Effector CD8-positive, alpha-beta T cell (primary cell): ENCODE results near the gene OAT.
A peak's percentile ranks its signal among the peaks of the same experiment; 100 is the strongest.
"Not testable (repeated sequence)": the region's sequence is repeated elsewhere in the genome, so short reads cannot be mapped to it uniquely, and the experiment has no call there.

Experiments
- DNase-seq: peaks from one replicate; lab custom pipeline; 2025; lab: John Stamatoyannopoulos, UW

The OAT gene

GRCh38 chr10:124447751-124448466 is 29.2 kb upstream of the OAT start:
- DNase-seq: no peak

DNA sequence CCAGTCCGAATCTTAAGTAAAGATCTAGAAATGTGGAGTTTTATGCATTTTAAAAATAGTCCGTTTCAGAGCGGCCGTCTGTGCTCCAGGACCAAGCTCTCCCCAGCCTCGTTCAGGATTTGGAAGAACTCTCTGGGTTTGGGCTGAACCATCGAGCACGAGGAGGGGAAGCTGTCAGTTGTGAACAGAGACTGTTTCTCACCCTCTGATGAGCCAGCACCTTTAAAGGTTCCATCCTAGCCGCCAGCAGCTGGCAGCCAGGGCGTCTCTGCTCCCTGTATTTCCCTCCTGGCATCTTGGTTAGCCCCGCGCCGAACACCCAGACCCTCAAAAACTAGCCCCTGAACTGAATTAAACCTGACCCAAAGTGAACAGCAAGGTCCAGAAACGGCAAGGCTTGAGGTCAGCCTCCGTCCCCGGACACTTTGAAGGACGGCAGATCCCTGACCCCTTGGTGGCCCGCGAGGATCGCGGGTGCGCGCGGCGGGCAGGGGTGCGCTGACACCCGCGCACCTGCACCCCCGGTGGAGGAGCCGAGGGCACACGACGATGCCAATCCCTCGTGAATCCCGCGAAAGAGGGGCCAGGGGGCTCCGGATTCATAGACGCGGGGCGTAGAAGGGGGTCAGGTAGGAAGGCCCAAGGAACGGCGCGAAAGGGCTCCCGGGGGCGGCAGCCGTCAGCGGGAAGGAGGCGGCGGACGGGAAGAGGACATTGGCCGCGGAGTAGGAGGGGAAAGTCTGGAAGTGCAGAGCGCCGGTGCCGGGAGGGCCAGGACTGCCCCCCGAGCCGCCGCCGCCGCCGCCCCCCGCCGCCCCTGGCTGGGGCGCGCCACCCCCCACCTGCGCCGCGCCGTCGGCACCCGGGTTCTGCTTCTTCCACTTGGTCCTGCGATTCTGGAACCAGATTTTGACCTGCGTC is 28.4 kb upstream of the OAT start:
- no peak for DNase-seq

DNA sequence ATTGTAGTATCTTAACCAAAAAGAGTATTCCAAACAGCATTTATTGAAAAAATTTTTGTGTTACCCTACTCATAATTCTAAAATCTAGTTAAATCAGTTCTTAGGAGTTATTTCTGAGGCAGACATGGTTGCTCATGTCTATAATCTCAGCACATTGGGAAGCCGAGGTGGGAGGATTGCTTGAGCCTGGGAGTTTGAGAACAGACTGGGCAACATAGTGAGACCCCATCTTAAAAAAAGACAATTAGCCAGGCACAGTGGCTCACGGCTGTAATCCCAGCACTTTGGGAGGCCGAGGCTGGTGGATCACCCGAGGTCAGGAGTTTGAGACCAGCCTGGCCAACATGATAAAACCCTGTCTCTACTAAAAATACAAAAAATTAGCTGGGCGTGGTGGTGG is 23.0 kb upstream of the OAT start:
- not testable (repeated sequence) for DNase-seq

DNA sequence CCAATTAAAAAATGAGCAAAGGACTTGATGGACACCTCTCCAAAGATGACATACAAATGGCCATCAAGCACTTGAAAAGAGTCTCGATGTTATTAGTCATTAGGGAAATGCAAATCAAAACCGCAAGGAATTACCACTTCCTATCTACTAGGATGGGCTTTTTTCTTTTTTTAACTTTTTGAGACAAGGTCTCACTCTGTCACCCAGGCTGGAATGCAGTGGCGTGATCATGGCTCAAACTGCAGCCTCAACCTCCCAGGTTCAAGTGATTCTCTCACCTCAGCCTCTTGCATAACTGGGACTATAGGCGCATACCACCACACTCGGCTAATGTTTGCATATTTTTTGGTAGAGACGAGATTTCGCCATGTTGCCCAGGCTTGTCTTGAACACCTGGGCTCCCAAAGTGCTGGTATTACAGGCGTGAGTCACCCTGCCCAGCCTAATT is 17.5 kb upstream of the OAT start:
- no peak for DNase-seq

GRCh38 chr10:124435683-124436082 is 17.0 kb upstream of the OAT start:
- DNase-seq: not testable (repeated sequence)

DNA sequence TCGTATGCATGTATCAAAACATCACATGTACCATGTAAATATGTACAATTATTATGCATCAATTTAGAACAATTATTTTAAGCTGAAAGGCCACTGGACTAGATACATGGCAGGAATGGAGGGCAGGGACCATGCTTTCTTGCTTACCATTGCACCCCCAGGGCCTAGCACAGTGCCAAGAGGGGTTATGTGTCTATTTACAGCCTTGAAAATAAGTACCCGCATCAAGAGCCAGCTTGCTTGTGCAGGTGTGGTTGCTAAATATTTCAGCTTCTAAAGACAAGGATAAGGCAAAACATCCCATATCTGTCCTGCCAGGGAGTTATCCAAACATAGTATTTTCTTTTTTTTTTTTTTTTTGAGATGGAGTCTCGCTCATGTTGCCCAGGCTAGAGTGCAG is 14.7 kb upstream of the OAT start:
- no peak for DNase-seq

DNA sequence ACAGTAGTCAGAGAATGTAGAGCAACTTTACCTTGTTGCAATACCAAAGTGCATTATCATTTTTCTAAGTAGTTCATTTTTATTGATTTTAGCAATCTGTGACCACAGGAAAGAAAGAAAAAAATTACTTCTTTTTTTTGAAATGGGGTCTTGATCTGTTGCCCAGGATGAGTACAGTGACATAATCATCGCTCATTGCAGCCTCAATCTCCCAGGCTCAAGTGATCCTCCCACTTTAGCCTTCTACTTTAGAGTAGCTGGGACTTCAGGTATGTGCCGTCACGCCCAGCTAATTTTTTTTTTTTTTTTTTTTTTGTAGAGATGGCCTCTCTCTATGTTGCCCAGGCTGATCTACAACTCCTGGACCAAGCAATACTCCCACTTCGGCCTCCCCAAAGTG is 11.4 kb upstream of the OAT start:
- no peak for DNase-seq

- DNase-seq: no peak
Observed at GRCh38 chr10:124429576-124429975, 10.9 kb upstream of the OAT start.

GRCh38 chr10:124428207-124428777 is 9.6 kb upstream of the OAT start:
- DNase-seq: no peak

- no peak for DNase-seq
Observed at GRCh38 chr10:124425227-124425962, 6.7 kb upstream of the OAT start.

GRCh38 chr10:124423813-124424212 is 5.1 kb upstream of the OAT start:
- DNase-seq: no peak

- no peak for DNase-seq
Observed at GRCh38 chr10:124422742-124423141, 4.0 kb upstream of the OAT start.

DNA sequence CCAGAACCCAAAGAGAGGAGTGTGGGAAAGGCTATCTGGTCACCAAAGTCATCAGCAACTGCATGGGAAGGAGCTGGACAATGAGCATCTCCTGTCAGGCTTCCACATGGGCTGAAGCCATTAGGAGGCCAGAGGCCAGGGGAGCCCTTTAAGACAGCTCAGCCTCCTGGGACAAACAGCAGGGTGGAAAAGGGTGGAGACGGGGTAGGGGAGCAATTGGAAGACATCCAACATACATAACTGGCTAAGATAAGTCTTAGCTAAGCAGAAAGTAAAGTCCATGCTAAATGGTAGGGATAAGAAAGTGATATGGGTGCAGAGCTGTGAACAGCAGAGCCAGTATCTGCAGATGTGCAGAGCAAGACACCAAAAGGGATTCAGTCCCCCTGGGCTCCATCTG is 1.5 kb upstream of the OAT start:
- DNase-seq: no peak

DNA sequence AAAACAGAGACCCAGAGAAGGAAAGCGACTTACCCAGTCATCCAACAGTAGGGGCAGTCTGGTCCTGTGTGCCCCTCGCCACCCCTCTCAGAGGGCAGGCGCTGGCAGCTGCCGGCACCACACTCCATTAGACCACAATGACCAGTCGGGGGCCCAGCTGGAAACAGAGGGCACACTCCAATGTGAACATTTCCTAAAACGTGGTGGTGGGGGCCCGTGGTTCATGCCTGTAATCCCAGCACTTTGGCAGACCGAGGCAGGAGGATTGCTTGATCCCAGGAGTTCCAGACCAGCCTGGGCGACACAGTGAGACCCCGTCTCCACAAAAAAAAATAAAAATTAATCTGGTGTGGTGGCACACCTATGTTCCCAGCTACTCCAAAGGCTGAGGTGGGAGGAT is 912 bp upstream of the OAT start:
- no peak for DNase-seq

DNA sequence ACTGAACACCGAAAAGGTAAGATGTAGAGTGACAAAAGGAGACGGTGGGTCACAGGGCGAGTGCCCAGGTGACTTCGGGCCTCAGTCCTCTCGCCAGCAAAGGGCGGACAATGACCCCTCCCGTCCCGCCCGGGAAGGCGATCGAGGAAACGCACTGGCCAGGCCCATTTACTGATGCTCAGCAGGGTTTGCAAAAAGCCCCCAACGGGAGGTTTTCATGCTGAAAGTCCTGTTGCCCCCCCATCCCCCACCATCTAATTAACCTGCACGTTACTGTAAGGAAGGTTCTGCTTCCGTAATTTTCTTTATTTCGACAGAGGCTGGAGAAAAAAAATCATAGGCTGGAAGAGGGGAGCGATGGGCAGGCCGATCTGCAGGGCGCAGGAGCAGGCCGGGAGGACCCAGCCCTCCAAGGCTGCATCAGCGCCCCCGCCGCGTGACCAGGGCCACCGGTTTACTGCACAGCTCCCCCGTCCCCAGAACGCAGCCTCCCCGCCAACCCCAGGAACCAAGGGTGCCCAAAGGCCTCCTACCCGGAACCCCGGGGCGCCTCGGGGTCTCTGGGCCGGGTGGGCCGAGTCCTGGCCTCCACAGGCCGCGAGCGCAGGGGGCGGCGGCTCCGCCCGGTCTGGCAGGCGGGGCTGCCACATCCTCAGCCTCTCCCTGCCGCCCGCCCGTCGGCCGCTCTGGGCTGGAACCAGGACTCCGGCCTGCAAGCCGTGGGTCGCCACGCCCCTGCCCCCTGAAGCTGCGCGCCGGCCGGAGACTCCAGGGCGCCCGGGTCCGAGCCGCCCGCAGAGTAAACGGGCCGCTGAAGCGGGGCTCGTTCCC is 613 bp downstream of the OAT start:
- peak; percentile 26 for DNase-seq

- no peak for DNase-seq
Observed at GRCh38 chr10:124416733-124417132, 2.0 kb downstream of the OAT start.

GRCh38 chr10:124415210-124415609 is 3.5 kb downstream of the OAT start:
- DNase-seq: no peak

DNA sequence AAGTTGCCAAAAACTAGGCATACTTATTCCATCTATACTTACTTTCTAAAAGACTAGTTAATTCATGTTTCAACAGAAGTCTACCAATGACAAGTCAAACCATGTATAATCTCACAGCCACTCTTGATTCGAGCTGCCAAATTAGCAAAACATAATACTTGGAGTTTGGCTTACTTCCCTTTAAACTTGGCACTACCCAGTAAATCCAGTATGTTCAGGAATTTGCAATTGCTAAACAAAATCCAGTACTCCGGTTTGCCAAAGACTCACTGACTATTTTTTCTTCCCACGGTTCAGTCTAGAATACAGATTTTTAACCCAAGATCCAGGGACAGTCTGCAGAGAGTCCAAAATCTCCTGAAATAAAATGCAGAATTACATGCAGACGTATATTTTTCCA is 4.6 kb downstream of the OAT start:
- no peak for DNase-seq

DNA sequence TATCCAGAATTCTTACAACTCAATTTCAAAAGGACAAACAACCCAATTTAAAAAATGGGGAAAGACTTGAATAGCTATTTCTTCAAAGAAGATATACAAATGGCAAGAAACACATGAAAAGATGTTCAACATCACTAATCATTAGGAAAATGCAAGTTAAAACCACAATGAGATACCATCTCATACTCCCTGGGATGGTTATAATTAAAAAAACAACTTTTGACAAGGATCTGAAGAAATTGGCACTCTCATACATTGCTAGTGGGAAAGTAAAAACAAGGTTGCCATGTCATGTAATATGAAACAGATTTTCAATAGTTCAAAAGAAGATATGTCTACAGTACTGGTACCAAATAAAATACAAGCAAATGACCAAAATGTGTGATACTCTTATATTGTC is 9.0 kb downstream of the OAT start:
- no peak for DNase-seq

GRCh38 chr10:124408357-124408756 is 10.4 kb downstream of the OAT start:
- no peak for DNase-seq

DNA sequence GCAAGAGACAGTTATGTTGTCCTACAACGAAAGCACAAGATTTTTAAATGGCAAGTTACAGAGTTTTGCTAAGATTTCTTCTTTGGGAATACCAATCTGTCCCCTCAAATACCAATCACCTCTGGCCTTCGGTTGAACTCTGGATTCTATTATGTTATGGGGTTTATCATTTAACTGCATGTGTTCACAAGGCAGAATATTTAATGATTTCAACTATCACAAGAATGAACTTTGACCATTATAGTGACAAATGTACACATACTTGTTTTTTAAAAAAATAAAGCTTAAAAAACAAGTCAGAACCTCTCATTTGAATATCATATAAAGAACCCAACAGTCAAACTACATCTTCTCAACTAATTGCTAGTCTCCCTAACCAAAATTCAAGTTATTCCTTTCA is 11.3 kb downstream of the OAT start:
- no peak for DNase-seq
